HG02588 (cell line): ENCODE results near the gene GARIN5A.

Experiments used
- ATAC-seq: cut with Tn5 transposase; IDR thresholded peaks from one replicate; pipeline ENCODE4 v1.9.1; 2021; ENCODE audit warnings: mild to moderate bottlenecking, moderate library complexity; ENCODE audit not compliant: unreplicated experiment

The GARIN5A gene

DNA sequence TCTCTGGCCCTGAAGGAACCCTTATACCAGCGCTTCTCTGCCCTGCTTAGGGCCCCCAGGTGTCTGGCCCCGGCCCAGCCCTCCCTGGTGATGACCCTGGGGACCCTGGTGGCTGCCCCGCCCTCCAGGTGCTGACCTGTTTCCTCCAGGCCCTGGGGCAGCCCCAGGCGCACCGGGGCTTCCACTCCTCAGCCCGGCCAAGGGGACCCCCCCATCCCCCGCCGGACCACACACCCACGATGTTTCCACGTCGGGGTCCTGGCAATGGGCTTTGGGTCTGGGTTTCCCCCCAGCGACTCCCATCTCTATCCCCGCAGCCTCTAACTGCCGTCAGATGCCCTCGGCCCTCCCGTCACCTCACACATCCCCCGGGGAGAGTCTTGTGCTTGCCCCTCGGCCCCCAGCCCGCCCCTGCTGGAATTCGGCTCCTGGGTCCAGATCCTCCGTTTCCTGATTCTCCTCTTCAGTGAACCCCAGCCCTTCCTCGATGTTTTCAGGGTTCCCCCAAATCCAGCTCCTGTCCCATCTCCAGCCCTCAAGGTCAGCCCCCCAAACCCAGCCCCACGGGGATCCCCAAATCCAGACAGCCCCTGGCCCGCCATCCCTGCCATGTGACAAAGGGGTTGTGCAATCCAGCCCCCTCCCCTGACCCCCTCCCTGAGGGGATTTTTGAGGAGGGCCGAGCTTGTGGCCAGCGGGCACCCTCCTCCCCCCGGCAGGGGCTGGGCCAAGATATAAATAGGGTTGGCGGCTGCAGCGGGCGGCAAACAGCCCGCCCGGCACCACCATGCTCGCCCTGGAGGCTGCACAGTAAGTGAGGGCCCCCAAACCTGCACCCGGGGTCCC is 58.2 kb downstream of the GARIN5A start, which contains the start of gene SPIB:
SPIB (plus strand) TSS at position 763 of the 846 bp plus-strand sequence; CDS start at position 788, 25 bp downstream.
- no peak for ATAC-seq

DNA sequence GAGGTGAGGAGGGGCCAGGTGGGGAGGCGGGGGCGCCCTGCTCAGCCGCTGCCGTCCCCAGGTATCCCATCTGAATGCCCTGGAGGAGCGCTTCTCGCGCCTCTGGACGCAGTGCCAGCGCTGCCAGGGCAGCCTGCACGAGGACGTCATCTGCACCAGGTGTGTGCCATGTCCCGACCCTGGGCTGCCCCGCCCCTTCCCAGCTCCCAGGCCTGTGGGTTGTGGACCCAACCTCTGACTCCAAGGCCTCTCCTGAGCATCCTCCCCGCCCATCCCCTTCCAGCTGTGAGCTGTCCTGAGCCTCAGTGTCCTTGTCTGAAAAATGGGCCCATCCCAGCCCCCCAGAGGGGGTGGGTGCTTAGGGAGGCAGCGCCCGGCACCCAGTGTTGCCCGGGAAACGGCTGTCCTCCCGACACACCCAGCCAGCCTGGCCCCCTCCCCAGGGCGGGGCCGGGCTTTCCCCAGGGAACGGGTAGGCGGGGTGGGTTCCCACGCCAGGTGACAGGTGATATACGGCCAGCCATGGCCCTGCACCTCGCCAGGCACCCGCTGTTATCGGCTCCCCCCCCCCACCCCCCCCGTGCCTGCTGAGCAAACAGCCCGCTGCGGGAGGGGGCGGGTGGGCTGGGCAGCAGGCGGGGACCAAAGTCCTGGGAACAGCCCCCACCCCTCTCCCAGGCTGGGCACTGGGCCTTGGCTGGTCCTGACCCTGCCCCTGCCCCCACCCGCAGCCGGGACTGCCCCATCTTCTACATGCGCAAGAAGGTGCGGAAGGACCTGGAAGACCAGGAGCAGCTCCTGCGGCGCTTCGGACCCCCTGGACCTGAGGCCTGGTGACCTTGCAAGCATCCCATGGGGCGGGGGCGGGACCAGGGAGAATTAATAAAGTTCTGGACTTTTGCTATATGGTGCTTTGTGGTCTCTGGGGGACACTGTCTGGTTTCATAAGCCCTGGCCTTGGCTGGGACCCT is 59.3 kb downstream of the GARIN5A start:
- no peak for ATAC-seq
